Measurements from ENCODE around the gene TMC8.

TMC8 gene

DNA sequence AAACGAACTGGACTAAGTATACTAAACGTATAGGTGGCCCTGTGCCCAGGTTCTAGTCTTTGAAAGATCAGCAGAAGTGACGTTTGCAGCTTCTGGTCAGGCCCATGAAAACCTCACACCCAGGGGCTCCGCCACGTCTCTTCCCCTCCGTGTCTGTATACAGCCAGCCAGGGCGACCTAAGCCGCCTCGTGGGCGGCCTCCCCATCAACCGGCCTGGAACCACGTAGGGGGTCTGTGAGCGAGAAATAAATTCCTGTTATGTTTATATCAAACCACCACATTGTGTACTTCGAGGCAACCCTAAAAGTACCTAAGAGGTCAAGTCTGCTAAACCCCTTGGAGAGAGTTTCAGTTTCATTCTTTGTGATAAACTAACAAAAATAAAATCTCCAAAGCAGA, 49.5 kb downstream of the TMC8 start:
- no peak for DNase-seq (ENCODE audit: low read depth)

DNA sequence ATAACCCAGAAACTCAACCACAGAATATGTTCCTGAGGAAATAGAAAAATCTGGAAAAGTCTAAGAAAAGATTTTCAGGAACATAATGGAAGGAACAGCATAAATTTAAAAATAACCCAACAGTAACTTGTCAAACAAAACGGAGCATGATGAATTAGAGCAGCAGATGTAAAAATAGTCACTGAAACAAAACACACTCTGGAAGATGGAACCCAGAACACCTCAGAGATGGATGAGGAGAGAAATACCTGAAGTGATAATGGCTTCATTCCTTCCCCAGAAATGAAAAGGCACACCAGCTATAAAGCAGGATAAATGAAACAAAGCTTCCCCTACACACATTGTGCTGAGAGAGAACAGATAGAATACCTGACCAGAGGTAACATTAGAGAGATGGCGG, 49.9 kb downstream of the TMC8 start:
- DNase-seq (ENCODE audit: low read depth): no peak

DNA sequence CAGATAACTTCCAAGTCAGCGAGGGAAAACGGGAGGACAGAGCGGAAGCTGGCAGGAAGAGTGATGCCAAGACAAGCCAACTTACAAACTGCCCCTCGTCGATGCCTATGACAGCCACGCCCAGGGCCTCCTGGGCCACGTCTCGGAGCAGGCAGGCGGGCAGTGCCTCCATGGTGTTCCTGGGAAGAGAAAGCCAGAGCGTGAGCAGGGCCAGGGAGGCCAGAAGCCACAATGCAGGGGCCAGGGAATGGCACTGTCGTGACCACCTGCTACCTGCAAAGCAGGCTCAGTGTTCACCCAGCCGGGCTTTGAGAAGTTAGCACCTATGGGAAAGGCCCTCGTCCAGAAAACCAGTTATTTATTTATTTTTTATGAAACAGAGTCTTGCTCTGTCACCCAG, 51.9 kb downstream of the TMC8 start:
- DNase-seq (ENCODE audit: low read depth): no peak

DNA sequence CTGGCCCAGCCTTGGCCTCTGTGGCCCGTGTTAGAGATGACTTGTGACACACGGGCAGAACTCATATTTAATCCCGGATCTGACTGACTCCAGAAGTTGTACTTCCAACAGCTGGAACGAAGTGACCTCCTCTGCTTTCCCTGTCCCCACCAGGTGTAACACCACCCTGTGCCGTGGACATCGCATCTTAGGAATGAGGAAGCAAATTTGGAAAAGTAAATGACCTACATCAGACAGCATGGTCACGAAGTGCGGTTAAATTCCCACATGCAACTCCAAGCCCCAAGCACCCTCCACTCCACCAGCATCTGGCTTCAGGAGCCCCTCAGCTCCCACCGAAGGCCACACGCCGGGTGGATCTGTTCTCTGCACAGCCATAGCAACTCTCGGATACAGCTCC, 53.3 kb downstream of the TMC8 start:
- no peak for DNase-seq (ENCODE audit: low read depth)

DNA sequence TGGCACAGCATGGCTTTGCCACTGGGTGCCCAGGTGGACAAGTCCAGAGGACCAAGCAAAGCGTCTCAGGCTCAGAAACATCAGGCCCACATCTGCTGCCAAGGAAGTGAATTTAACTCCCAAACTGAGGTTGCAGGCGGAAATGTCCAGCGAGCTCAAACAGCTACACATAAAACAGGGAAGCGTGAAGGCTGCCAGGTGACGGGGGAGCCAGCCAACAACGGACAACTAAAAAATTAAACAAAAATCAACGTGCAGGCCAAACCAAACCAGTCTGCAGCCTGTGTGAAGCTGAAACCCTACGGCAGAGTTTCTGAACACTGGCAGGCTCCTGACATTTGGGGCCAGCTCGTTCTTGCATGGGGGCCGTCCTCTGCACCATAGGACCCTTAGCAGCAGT, 53.8 kb downstream of the TMC8 start:
- no peak for DNase-seq (ENCODE audit: low read depth)

DNA sequence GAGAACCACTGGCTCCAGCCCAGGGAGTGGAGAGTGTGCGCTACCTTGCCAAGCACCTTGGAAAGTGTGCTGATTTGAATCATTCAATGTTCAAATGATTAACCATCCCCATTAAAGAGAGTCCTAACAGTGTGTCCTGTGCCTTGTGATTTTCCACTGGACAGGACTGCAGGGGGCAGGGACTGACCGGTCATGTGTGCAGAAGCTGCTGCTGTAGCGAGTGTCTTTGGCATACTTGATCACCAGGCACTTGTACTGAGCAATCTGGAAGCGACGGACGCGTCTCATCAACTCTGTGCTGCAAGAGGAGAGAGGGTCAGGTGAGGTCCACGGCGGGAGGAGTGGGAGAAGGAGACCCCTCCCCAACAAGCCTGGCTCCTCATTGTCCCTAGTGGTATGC, 54.3 kb downstream of the TMC8 start:
- no peak for DNase-seq (ENCODE audit: low read depth)

DNA sequence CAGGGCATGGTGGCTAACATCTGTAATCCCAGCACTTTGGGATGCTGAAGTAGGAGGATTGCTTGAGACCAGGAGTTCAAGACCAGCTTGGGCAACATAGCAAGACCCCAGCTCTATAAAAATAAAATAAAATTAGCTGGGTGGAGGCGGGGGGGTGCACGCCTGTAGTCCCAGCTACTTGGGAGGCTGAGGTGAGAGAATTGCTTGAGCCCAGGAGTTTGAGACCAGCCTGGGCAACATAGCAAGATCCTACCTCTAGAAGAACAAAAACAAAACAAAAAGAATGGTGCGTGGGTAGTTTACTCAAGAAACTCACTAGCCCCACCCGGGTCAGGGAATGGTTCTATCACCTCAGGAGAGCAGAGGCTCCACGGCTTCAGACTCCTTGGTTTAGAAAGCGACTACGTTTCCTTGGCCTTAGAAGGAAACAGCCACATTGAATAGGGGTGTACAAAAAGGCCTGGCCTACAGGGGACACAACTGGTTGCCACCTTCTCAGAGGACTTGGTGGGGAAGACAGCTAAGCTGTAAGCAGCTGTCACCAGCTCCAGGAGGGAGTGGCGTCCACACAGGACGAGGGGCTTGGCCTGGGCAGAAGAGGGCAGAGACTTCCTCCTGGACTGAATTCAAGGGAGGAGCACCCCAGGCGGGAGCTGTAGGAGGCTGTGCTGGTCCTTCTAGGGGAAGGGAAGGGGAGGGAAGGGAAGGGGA, 55.6 kb downstream of the TMC8 start:
- no peak for DNase-seq (ENCODE audit: low read depth)

DNA sequence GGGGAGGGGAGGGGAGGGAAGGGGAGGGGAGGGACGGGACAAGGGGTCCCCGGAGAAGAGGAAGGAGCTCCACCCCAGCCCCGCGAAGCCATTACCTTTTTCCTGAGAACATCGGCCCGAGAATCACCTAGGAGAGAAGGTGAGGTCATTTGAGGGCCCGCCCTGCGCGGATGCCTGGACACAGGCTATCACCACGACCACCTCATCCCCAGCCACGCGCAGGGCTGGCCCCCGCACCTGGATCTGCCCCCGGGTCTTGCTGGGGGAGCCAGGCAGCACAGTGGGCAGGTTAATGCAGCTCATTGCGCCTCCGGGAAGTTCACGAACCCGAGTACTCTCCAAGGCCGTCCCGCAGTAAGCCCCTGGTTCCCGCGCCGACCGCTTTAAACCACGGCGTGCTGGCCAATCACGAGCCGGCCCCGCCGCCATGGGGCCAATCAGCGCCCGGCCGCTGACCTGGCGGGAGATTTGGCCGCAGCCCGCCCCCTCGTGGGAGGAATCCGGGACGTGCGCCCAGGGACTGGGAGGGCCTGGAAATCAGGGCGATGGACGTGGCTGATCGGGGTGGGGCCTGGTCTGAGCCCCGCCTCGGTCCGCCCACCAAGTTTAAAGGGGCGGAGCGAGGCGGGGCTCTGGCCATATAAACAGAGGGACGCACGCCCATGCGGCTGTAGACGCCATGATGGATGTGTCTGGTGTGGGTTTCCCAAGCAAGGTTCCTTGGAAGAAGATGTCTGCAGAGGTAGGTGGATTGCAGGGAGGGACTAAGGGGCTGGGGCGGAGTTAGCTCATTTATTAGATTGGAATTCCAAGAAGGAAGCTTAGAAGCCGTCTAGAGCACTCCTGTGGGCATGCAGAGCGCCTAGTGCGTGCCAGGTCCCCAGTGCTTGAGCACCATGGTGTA, 56.4 kb downstream of the TMC8 start, which contains the start of the genes AFMID and TK1:
Gene AFMID (plus strand): TSS at position 671 of the 904 bp plus-strand sequence. CDS start 9 bp downstream, at position 680.
Gene TK1 (minus strand): TSS at position 361 of the 904 bp plus-strand sequence. CDS start 58 bp downstream, at position 303.
- DNase-seq (ENCODE audit: low read depth): peak; percentile 85

Data from stimulated activated CD8-positive, alpha-beta memory T cell treated with anti-CD3 and anti-CD28 coated beads, Interleukin-15, amount 100 ng/mL, for 24 hours (primary cell).